Erythroblast (primary cell): ENCODE data around the gene KAT2B.

ENCODE experiments used
- GATA1 ChIP-seq: IDR thresholded peaks from 2 replicates; pipeline ENCODE4 v1.6.1; 2011; ENCODE audit warnings: low read depth, mild to moderate bottlenecking, control low read depth, low read length, moderate library complexity
- POLR2A ChIP-seq: IDR thresholded peaks from 2 replicates; pipeline ENCODE4 v1.6.1; 2011; ENCODE audit warnings: mild to moderate bottlenecking, low read length

- TF ChIP-seq POLR2A (no peak), GATA1 (no peak)
Measured at GRCh38 chr3:20037255-20037996, 2.8 kb upstream of the KAT2B start.
